DND-41 (cell line): ENCODE data around the gene DDX51.

Experiments used
- EZH2 ChIP-seq: IDR thresholded peaks from 3 replicates; pipeline ENCODE4 v1.6.1; 2012; ENCODE audit warnings: borderline replicate concordance, low read depth, mild to moderate bottlenecking, moderate library complexity, low read length, inconsistent platforms; ENCODE audit not compliant: severe bottlenecking
- TF ChIP-seq, protein P1 (sequence below): IDR thresholded peaks from 2 replicates; pipeline ENCODE4 v1.5.1; 2012; ENCODE audit warnings: borderline replicate concordance, low read length, moderate library complexity, mild to moderate bottlenecking; ENCODE audit not compliant: poor library complexity, severe bottlenecking; ENCODE audit errors: extremely low read depth

- TF ChIP-seq, protein P1, sequence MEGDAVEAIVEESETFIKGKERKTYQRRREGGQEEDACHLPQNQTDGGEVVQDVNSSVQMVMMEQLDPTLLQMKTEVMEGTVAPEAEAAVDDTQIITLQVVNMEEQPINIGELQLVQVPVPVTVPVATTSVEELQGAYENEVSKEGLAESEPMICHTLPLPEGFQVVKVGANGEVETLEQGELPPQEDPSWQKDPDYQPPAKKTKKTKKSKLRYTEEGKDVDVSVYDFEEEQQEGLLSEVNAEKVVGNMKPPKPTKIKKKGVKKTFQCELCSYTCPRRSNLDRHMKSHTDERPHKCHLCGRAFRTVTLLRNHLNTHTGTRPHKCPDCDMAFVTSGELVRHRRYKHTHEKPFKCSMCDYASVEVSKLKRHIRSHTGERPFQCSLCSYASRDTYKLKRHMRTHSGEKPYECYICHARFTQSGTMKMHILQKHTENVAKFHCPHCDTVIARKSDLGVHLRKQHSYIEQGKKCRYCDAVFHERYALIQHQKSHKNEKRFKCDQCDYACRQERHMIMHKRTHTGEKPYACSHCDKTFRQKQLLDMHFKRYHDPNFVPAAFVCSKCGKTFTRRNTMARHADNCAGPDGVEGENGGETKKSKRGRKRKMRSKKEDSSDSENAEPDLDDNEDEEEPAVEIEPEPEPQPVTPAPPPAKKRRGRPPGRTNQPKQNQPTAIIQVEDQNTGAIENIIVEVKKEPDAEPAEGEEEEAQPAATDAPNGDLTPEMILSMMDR = no peak
- no peak for TF ChIP-seq EZH2
Measured at GRCh38 chr12:132176385-132176919, 32.3 kb upstream of the DDX51 start.
